ENCODE measurements around the gene CALML5.

The CALML5 gene

GRCh38 chr10:5515948-5516761 is 16.8 kb upstream of the CALML5 start:
- no peak for TF ChIP-seq CTCF (IDR thresholded peaks at IDR 0.05; ENCODE audit: control insufficient read depth, extremely low read depth, insufficient read depth)
- no peak for DNase-seq (ENCODE audit: low read depth)

GRCh38 chr10:5514226-5514850 is 15.0 kb upstream of the CALML5 start:
- no peak overlapping the region for H3K4me3 ChIP-seq (ENCODE audit: low read depth, low read length)
- TF ChIP-seq CTCF (IDR thresholded peaks at IDR 0.05; ENCODE audit: control insufficient read depth, extremely low read depth, insufficient read depth): no peak
- DNase-seq (ENCODE audit: low read depth): no peak

More at GRCh38 chr10:5515948-5516761, 16.8 kb upstream of the CALML5 start:
- H3K4me3 ChIP-seq (ENCODE audit: low read depth, low read length): no peak overlapping the region

- no peak for DNase-seq (ENCODE audit: low read depth)
- TF ChIP-seq CTCF (IDR thresholded peaks at IDR 0.05; ENCODE audit: control insufficient read depth, extremely low read depth, insufficient read depth): no peak
- no peak overlapping the region for H3K4me3 ChIP-seq (ENCODE audit: low read depth, low read length)
These were observed 13.7 kb upstream of the CALML5 start for GRCh38 chr10:5512881-5513612.

- no peak for TF ChIP-seq CTCF (IDR thresholded peaks at IDR 0.05; ENCODE audit: control insufficient read depth, extremely low read depth, insufficient read depth)
- no peak for DNase-seq (ENCODE audit: low read depth)
- no peak overlapping the region for H3K4me3 ChIP-seq (ENCODE audit: low read depth, low read length)
These were observed 13.0 kb upstream of the CALML5 start for GRCh38 chr10:5512331-5512730.

GRCh38 chr10:5511885-5512280 is 12.5 kb upstream of the CALML5 start:
- DNase-seq (ENCODE audit: low read depth): no peak
- TF ChIP-seq CTCF (IDR thresholded peaks at IDR 0.05; ENCODE audit: control insufficient read depth, extremely low read depth, insufficient read depth): no peak
- no peak overlapping the region for H3K4me3 ChIP-seq (ENCODE audit: low read depth, low read length)

- no peak for TF ChIP-seq CTCF (IDR thresholded peaks at IDR 0.05; ENCODE audit: control insufficient read depth, extremely low read depth, insufficient read depth)
- no peak overlapping the region for H3K4me3 ChIP-seq (ENCODE audit: low read depth, low read length)
- no peak for DNase-seq (ENCODE audit: low read depth)
These were observed 12.0 kb upstream of the CALML5 start for GRCh38 chr10:5511231-5511884.

All from LNCaP clone FGC (cell line).